SW480 (cell line): ENCODE measurements around the gene DNTTIP2.
"Not testable (repeated sequence)": the region's sequence is repeated elsewhere in the genome, so short reads cannot be mapped to it uniquely, and the experiment has no call there.

ENCODE experiments used
- DNase-seq: peaks from one replicate; pipeline ENCODE4 v3.0.0-alpha.2; 2016; ENCODE audit warnings: low spot score

DNTTIP2 gene

DNA sequence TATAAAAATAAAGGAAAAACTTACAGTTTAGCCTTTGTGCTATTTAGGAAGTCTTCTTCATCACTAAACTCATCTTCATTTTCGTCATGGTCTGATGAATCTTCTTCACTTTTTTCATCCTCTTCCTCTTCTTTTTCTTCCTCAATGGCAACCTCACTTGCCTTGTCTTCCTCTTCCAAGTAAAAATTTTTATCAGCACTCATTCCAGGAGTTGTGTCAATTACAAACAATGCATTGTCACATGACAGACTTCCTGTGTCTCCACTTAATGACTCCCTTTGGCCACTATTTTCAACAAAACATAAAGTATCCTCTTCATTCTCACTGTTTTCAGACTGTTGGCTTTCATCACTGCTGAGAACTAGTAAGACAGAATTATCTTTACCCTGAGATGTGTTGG is 2.8 kb downstream of the DNTTIP2 start:
- DNase-seq = no peak

DNA sequence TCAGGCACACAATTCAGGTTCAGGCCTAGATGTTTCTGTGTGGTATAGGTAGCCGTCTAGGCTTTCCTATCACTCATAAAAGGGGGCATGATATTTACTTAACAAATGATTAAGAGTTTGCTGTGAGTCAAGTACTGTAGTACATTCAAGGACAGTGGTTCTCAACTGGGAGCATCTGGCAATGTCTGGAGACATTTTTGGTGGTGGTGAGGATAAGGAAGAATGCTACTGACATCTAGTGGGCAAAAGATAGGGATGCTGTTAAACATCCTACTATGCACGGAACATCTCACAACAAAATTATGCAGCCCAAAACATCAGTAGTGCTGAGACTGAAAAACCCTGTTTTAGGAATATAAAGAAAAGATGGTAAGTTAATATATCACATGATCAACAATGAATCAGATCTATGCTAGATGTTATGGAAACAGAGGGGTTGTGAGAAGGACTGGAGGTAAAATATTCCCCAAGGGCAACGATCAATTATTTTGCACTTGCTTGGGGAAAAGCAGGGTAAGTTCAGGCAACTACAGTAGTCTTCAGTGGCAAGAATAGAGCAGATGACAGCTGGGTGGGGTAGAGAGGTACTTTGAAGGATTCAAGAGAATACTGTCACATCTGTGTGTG is 4.9 kb downstream of the DNTTIP2 start:
- DNase-seq = peak; percentile 8

DNA sequence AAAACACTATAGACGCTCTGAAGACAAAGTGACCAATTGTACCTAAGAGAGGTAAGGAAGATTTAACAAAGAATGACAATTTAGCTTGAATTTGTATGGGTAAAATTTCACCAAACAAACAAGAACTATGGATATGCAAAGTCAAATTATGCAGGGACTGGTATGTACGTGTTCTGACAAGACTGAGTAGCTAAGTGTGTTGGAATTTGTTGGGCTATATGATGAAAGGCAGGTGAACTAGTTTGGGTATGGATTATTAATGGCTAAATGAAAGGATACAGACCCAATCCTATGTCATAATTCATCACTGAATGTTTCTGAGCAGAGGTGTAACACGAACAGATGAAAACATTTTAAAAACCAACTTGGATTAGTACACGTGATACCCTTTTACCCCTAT is 7.6 kb downstream of the DNTTIP2 start:
- no peak for DNase-seq

DNA sequence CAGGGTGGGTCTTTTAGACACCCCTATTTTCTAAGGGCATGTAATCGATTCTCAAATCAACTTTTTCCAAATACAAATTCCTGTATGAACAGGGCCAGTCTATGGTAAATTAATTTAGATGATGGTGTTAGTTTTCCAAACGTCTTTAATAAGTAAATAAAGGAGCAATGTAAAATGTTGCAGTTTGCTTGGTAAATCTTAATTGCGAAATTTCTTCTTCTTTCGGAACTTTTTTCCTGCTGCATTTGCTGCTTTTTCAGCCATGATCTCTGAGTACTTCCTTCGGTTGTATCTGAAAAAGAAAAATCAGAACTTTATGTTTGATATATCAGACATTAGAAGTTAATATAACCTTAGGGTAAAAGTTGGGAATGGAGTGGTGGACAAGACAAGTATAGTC is 9.4 kb downstream of the DNTTIP2 start:
- DNase-seq = no peak

DNA sequence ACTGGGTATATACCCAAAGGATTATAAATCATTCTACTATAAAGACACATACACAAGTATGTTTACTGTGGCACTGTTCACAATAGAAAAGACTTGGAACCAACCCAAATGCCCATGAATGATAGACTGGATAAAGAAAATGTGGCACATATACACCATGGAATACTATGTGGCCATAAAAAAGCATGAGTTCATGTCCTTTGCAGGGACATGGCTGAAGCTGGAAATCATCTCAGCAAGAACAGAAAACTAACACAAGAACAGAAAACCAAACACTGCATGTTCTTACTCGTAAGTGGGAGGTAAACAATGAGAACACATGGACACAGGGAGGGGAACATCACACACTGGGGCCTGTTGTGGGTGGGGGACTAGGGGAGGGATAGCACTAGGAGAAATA is 10.5 kb downstream of the DNTTIP2 start:
- not testable (repeated sequence) for DNase-seq

DNA sequence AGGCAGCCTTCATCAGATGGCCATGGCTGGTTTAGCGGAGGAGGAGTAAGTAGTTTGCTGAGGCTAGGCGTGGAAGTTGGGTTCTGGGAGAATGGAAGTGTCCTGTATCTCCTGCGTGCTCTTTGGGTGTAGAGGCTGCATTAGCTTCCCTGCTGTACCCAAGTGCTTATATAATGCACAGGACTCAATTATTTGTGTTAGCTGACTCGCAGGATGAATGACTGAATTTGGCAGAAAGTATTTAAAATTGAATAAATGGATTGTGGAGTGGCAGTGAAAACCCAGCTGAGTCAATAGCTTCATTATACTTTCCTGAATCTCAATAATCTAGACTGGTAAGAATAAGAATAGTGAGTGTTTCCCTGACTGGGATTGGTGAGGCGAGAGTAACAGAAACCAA is 13.8 kb downstream of the DNTTIP2 start:
- no peak for DNase-seq

DNA sequence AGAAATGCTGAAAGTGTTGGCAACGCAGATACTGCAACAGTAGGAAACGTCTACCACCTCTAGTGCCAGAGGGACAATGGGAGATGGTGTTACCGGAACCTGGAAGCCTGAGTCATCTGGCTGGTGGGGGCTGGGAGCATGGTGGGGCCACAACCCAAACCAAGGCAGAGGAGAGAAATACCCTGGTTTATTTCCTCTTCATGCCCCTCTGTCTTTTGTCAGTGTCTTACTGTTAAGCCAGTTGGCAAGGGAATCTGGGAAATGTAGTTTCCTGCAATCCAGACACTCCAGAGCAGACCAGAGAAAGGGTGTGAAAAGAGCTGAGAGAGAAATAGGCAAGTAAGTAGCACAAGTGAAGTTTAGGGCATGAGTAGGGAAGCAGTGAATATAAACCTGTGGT is 14.8 kb downstream of the DNTTIP2 start:
- DNase-seq = no peak

DNA sequence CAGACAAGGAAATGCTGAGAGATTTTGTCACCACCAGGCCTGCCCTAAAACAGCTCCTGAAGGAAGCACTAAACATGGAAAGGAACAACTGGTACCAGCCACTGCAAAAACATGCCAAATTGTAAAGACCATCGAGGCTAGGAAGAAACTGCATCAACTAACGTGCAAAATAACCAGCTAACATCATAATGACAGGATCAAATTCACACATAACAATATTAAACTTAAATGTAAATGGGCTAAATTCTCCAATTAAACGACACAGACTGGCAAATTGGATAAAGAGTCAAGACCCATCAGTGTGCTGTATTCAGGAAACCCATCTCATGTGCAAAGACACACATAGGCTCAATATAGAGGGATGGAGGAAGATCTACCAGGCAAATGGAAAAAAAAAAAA is 21.4 kb downstream of the DNTTIP2 start:
- not testable (repeated sequence) for DNase-seq

DNA sequence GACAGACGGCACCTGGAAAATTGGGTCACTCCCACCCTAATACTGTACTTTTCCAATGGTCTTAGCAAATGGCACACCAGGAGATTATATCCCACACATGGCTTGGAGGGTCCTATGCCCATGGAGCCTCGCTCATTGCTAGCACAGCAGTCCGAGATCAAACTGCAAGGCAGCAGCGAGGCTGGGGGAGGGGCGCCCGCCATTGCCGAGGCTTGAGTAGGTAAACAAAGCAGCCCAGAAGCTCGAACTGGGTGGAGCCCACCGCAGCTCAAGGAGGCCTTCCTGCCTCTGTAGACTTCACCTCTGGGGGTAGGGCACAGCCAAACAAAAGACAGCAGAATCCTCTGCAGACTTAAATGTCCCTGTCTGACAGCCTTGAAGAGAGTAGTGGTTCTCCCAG is 23.0 kb downstream of the DNTTIP2 start:
- not testable (repeated sequence) for DNase-seq

DNA sequence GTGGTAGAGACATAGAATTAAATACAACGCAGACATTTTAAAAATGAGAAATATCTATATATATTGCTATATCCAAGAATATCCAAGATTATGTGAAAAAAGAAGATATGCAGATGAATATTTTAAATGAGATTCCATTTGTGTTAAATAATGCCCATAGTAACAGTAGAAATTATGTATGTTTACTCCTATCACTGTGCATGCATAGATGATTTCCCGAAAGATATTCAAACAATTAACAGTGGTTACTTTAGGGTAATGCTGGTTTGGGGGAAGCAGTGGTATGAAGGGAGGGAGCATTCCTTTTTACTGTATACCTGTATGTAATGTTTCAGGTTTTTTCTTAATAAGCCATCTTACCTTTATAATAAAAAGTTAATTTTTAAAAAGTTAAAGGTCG is 25.1 kb downstream of the DNTTIP2 start:
- DNase-seq = no peak

DNA sequence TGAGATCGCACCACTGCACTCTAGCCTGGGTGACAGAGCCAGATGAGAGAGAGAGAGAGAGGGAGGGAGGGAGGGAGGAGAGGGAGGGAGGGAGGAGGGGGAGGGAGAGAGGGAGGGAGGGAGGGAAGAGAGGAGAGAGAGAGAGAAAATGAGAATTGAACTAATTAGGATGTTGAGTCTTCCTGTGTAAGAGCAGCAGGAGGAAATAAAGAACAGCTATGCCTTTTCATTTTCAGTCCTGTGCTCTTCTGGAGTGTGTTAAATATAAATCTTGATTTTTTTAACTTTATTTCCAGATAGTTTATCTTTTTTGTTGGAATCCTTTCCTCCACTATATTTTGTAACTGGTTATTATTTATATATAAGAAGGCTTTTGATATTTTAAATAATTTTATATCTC is 27.1 kb downstream of the DNTTIP2 start:
- no peak for DNase-seq

DNA sequence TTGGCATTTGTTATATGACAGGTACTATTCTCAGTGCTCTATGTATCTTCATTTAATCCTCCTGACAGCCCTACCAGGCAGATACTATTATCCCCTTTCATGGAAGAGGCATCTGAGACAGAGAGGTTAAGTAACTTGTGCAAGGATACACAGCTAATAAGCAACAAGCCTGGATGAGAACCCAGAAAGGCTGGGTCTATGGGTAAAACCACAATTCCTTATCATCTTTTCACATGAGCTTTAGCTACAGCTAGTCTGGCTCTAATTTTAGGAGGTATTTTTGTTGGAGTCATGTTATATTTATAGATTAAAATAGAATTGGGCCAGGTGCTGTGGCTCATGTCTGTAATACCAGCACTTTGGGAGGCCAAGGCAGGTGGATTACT is 27.7 kb downstream of the DNTTIP2 start:
- DNase-seq = no peak

DNA sequence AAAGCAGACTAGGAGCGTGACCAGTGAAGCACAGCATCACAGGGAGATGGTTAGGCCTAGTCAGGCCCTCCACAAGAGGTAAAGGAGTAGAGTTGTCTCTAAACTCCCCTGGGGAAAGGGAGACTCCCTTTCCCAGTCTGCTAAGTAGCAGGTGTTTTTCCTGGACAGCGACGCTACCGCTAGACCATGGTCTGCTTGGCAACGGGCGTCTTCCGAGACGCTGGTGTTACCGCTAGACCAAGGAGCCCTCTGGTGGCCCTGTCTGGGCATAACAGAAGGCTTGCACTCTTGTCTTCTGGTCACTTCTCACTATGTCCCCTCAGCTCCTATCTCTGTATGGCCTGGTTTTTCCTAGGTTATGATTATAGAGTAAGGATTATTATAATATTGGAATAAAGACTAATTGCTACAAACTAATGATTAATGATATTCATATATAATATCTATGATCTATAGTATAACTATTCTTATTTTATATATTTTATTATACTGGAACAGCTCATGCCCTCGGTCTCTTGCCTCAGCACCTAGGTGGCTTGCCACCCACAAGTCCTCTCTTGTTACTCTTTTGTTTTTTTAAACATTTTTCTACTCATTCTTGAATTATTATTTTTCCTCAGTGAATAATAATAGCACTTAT is 28.2 kb downstream of the DNTTIP2 start:
- DNase-seq = not testable (repeated sequence)

DNA sequence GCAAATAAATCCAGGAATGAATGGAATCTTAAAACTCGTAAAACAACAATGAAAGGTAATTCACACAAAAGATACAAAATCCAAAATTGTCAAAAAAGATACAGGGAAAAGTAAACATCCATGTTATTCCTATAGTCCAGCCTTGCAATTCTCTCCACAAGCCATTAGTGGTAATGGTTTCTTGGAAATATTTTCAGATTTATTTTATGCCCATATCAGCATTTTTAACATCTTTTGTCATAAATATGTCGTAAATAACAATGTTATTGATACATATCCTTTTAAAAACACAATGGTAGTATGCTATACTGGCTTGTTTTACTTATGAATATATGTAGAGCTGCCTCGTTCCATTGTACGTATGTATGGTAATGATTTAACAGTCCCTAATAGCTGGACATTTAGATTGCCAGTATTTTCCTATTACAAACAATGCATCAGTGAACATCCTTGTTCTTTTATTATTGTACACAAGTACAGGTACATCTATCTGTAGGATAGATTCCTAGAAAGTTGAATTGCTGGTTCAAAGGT is 30.6 kb downstream of the DNTTIP2 start:
- no peak for DNase-seq

DNA sequence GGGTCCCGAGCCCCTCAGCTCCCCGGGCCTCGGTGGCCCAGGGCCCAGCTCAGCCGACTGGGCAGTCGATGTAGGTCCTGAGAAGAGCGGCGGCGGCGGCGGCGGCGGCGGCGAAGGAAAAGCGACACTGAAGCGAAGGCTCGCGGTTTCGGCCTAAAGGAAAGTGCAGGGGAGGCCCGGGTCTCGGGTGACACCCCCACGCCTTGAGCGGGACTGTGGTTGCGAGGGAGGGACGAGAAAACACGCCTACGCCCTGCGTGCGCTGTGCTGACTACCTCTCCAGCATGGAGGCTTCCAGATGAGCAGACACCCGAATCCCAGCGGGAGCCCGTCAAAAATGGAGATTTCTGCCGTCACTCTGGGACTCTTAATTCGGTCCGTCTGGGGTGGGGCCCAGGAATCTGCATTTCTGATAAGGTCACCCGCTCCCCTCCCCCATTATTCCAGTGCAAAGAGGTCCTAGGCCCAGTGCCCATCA is 31.2 kb downstream of the DNTTIP2 start:
- DNase-seq = peak; percentile 71

DNA sequence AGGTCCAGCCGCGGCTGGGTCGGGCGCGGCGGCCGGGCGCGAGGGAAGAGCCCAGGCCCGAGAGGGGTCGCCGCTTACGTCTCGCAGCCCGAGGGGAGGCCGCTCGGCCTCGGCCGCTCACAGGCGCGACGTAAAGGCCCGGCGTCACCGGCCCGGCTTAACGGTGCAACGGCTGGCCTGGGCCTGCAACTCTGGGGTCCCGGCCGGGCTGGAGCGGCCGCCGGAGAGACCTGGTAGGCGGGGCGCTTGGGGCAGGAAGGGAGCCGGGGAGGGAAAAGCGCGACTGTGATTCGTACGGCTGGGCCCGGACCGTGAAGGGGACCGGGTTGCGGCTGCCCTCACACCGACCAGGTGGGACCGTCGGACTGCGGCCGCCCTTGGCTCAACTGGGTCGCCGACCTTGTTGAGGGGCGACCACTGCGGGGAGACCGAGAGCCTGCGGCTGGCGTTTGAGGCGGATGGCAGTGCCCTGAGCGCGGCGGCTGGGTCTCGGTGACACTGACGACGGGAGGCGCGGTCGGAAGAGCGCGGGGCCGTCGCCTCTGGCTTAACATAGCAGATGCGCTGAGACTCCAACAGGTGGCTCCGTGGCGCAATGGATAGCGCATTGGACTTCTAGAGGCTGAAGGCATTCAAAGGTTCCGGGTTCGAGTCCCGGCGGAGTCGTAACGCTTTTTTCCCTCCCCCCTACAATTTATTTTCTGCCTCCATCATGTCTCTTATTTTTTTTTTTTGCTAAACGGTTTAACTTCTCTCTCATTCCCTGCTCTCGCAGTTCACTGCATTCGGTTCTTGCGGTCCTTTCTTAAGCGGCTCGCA is 31.8 kb downstream of the DNTTIP2 start:
- DNase-seq = peak; percentile 83

DNA sequence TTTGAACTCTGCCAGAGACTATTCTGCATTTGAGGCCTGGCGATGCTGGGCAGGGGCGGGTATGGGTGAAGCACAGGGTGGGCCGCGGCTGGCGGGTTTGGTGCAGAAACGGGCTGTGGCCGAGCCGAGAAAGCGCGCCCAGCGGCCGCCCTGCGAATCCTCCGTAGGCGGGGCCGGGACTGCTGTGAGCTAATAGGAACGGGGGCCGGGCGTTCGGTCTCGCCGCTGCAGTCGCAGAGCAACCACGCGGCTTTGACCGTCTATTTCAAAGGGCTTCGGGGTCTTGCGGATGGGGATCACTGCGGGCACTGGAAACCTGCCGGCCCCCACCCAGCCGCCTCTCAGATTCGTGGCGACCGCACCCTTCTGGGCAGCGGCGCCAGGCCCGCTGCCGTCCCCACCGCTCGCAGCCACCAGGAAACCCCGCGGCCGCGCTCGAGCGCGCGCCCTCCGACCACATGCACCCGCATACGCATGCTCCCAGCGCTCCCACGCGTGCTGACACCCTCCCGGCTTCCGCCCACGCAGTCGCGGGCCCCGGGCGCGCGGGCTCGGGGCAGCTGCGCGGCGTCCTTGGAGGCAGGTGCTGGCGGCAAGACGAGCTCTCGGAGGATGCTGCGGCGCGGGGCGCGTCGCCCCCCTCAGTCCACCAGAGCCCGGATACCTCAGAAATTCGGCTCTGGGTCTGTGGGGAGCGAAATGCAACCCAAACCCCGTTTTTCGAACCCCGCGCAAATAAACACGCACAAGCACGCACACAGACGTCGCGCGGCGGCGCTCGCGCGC is 32.6 kb downstream of the DNTTIP2 start:
- DNase-seq = peak; percentile 89

DNA sequence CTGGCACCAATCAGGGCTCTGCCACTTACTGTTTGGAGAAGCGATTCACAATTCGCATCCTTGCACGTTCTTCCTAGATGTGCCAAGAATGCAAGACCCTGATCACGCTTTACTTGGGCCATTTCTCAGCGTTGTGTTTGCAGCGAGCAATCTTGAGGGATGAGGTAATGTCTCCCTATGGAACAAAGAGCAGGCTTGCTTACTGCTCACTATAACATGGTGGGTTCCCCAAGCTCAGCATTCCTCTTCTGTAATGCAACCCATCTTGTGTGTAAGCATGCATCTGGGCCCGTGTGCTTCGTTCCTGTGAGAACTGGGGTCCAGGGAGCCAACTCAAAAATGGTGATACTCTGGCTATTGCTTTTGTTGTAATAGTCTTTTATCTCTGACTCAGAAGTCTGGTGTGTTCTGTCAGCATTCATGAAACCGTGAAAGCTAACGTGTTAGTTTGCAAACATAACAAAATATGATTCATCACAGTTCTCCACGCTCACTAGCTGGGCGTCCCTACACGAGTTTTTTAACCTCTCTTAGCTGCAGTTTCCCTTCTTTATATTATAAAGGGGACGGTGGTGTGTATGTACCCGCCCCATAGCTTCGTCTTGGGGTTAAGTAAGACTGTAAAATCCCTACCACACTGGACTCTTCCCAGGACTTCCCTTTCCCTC is 33.3 kb downstream of the DNTTIP2 start:
- DNase-seq = peak; percentile 72

DNA sequence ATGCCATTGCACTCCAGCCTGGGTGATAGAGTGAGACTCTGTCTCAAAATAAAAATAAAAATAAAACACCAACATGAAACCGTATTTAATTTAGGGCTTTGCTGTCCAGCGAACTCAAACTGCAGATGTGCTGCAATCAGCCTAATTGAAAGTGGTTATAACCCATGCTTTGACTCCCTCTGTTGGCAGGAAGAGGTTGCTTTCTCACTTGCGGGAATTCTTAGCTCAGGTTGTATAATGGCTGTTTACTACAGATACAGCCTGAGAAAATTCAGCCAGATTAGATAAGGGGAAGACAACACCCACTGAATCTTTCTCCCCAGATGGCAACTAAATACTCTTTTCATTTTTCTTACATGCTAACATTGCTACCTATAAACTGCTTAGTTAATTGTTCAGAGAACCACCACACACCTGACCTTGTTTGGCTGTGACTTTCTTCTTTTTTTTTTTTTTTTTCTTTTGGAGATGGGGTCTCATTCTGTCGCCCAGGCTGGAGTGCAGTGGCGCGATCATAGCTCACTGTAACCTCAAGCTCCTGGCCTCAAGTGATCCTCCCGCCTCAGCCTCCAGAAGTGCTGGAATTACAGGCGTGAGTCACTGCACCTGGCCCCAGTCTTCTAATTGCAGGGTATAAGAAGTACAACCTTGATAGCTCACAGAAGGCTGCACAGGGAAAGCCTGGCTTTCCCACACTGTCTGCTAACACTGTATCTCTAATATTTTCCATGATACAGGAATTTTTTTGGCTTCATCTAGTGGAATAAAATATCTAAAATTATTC is 34.6 kb downstream of the DNTTIP2 start:
- peak; percentile 76 for DNase-seq

DNA sequence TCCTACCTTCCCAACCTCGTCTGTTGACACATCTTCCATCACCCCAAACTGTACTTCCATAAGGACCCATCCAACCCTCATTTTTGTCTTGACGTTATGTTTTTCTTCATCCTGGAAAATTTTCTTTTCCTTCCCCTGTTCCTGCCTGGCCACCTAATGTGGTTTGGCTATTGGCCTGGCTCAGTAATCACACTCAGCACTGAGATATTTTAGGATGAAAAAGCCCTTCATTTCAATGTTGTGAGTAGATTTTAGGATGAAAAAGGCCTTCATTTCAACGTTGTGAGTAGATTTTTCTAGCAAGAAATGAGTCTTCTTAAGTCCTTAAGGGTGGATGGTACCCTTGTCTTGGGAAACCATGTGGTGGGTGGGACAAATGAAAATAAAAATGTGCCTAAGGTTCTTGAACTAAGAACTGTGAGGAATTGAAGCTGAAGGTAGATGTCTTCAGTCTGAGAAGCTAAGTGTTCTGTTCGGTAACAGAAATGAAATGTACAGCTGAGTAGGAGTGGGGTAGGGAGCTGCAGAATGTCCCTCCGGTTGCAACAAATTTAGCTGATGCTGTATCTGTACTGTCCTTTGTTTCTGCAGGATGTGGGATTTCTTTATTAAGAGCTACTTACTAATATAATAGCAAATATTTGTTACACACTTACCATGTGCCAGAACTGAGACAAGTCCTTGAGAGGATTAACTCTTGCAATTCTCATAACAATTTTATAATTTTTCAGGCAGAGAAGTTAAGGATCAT is 36.1 kb downstream of the DNTTIP2 start:
- DNase-seq = no peak
